ENCODE results near the gene RAPGEF5. TPM values are rescaled to one million over a fixed set of nuclear protein-coding genes. Genes with fewer than 3 reads are reported as not detected.

RAPGEF5 gene
- polyA plus RNA-seq, 1 of the 3 experiments (the other 2 are of a cell fraction), result 1.2 TPM

- WGBS (ENCODE audit: low lambda C conversion rate), result 89% methylated on average over 1 of the region's 1 CpG
- H3K27me3 ChIP-seq (ENCODE audit: insufficient read depth), result no peaks in the 10 kb centered on the region
- ChIA-PET POLR2A (no interaction called here), CTCF (interaction anchor here (1.2 kb wide), 1 partner anchor 64 kb away, joined by 3 read pairs; no protein-coding TSS in a partner anchor)
- TF ChIP-seq TAF1 (IDR thresholded peaks at IDR 0.05; ENCODE audit: borderline replicate concordance, low read depth, low read length), result no peak
- TF ChIP-seq MAX (IDR thresholded peaks at IDR 0.05; ENCODE audit: low read depth), result no peak
- no peak for TF ChIP-seq FOXJ3 (CRISPR knock-in tag; IDR thresholded peaks at IDR 0.05)
- no peak for TF ChIP-seq RAD21 (IDR thresholded peaks at IDR 0.05; ENCODE audit: low read length)
- TF ChIP-seq REST (IDR thresholded peaks at IDR 0.05; ENCODE audit: low read depth, low read length), result no peak
- no peak for TF ChIP-seq ZBTB33 (IDR thresholded peaks at IDR 0.05; ENCODE audit: borderline replicate concordance, low read depth)
- TF ChIP-seq NRF1 (IDR thresholded peaks at IDR 0.05; ENCODE audit: low read depth, low read length), result no peak
- no peak for TF ChIP-seq JUND (IDR thresholded peaks at IDR 0.05)
- no peak for TF ChIP-seq GATA2 (CRISPR knock-in tag; IDR thresholded peaks at IDR 0.05)
- no peak for TF ChIP-seq MEF2A (IDR thresholded peaks at IDR 0.05; ENCODE audit: borderline replicate concordance, low read depth)
- no peak for TF ChIP-seq CHD2 (IDR thresholded peaks at IDR 0.05; ENCODE audit: low read length, partially characterized antibody)
- TF ChIP-seq GABPA (IDR thresholded peaks at IDR 0.05; ENCODE audit: low read depth), result no peak
- TF ChIP-seq POLR2AphosphoS5 (IDR thresholded peaks at IDR 0.05; ENCODE audit: low read depth, low read length), result no peak
- no peak for TF ChIP-seq USF1 (IDR thresholded peaks at IDR 0.05; ENCODE audit: borderline replicate concordance, low read depth)
- no peak for TF ChIP-seq YY1 (IDR thresholded peaks at IDR 0.05; ENCODE audit: low read depth)
- TF ChIP-seq NFIC (IDR thresholded peaks at IDR 0.05; ENCODE audit: borderline replicate concordance), result no peak
- TF ChIP-seq FOXM1 (IDR thresholded peaks at IDR 0.05; ENCODE audit: low read depth), result no peak
- no peak for TF ChIP-seq FOSL2 (IDR thresholded peaks at IDR 0.05; ENCODE audit: borderline replicate concordance, low read depth)
- no peak for TF ChIP-seq SMC3 (IDR thresholded peaks at IDR 0.05; ENCODE audit: low read depth, low read length)
- no peak for TF ChIP-seq TEAD4 (IDR thresholded peaks at IDR 0.05; ENCODE audit: borderline replicate concordance, insufficient read depth)
- no peak overlapping the region for H2AFZ ChIP-seq (ENCODE audit: low read depth)
- H3K36me3 ChIP-seq (replicated peaks in 1 of 2; ENCODE audit: control insufficient read depth in 1 of 2, insufficient read depth in 2 of 2, low read length in 1 of 2), result peaks cover 0 to 4% of the 10 kb centered on the region in 2 experiments
- no peak for DNase-seq
- H3F3A ChIP-seq (replicated peaks; ENCODE audit: insufficient read depth), result no peaks in the 10 kb centered on the region
- no peak overlapping the region for H3K4me3 ChIP-seq (ENCODE audit: low read depth in 2 of 2, low read length in 1 of 2)
- no peaks in the 10 kb centered on the region for H4K20me1 ChIP-seq (ENCODE audit: insufficient read depth)
- no peak overlapping the region for H3K27ac ChIP-seq (ENCODE audit: low read depth in 2 of 2, low read length in 1 of 2)
- peaks cover 0 to 16% of the 10 kb centered on the region in 2 experiments; a peak in 2 of 4 replicates for H3K4me1 ChIP-seq (ENCODE audit: control insufficient read depth in 1 of 2, insufficient read depth in 2 of 2, low read depth in 1 of 2, low read length in 1 of 2)
- H3K4me2 ChIP-seq, result no peak overlapping the region
- no peaks in the 10 kb centered on the region for H3K9me2 ChIP-seq
- H3K9ac ChIP-seq, result no peak overlapping the region
- H3K79me2 ChIP-seq (ENCODE audit: insufficient read depth), result no peaks in the 10 kb centered on the region
- H3K9me3 ChIP-seq, result no peaks in the 10 kb centered on the region
Observed at GRCh38 chr7:22331704-22332103, 25.2 kb downstream of the RAPGEF5 start.
